GM19397 (cell line): ENCODE measurements around the gene SEMA4A.
"Not testable (repeated sequence)": the region's sequence is repeated elsewhere in the genome, so short reads cannot be mapped to it uniquely, and the experiment has no call there.

Experiments used
- ATAC-seq: cut with Tn5 transposase; IDR thresholded peaks from one replicate; pipeline ENCODE4 v1.9.1; 2021; ENCODE audit warnings: mild to moderate bottlenecking, moderate library complexity; ENCODE audit not compliant: unreplicated experiment

Gene SEMA4A

DNA sequence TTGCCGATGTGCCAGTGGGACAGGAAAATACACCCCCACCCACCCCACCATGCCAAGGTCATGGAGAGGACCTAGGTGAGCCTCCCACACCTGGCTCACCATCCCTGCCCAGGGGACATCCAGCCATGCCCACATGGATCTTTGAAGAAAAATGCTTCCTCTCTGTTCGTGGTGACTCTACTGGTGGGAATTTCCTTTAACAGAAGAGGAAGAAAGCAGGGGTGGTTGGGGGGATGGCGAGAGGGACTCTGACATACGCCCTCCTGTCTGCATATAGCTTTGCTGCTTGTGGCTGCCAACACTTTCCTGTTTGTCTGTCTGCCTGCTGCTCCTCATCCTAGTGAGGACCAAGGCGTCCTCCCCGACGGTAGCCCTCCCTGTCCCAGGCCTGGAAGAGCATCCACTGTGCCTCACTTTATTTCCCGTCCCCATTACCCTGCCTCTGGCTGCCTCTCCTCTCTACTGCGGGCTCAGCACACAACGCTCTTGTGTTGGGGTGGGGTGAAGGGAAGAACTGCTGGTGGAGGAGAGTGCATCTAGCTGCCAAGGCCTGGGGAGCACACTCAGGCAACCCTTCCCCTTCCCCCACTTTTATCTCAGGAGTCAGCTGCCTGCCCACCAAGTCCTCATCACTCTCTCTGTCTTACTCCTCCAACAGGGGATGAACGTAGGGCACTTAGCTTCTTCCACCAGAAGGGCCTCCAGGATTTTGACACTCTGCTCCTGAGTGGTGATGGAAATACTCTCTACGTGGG, 2.5 kb downstream of the SEMA4A start:
- ATAC-seq: no peak

DNA sequence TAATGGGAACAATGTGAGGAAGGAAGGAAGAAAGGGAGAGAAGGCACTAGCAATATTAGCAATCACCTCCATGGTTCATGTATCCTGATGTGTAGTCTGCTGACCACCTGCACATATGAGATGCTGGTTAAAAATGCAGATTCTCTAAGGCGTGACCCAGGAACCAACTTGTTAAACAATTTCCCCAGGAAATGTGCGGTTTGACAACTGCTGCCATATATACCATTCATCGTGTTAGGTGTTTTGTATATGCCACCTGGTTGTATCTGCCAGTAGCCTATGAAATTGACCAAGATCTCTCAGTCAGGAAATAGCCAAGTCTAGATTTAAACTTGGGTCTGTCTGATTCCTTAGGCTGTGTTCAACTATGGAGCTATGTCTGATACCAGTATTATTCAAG, 4.1 kb downstream of the SEMA4A start:
- no peak for ATAC-seq

DNA sequence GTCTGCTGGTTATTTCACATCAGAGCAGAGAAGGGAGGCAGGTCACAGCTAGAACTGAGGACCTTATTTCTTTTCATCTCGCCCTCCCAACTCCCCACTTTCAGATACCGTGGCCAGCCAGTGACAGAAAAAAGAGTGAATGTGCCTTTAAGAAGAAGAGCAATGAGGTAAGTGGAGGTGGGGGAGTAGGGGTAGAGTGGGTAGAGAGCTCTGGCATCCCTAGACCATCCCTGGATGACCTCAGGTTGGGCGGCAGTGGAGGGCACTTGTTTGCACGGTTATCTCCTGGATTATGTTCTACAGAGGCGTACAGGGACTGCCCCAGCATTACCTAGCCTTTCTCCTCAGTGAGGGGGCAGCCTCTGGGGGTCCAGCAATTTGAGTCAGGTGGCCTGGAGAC, 4.6 kb downstream of the SEMA4A start:
- ATAC-seq: no peak

DNA sequence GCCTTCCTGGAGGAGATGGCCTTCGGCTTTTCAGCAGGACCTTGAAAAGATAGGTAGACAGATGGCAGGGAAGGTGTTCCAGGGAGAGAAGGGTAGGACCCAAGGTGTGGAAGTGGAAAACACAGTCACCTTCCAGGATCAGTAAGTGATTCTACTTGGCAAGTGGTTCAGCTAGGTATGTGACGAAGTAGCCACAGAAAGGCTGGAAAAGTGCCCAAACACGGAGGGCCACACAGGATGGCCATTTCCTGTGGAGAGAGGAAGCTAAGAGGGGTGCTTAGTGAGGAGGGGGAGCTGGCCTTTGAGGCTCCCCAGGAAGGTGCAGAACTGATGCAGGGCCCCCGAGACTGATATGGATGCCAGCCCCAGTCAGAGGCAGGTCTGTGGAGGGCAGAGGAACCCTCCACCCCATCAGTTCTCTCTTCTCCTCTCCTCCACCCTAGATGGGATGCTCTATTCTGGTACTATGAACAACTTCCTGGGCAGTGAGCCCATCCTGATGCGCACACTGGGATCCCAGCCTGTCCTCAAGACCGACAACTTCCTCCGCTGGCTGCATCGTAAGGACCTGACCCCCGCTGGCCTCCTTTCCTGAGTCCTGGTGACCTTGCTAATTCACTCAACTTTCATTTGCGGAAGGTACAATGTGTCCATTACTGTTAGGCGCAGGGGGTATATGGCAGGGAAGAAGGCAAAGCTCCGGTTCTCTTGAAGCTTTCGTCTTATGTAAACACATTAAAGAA, 6.8 kb downstream of the SEMA4A start:
- ATAC-seq: no peak

DNA sequence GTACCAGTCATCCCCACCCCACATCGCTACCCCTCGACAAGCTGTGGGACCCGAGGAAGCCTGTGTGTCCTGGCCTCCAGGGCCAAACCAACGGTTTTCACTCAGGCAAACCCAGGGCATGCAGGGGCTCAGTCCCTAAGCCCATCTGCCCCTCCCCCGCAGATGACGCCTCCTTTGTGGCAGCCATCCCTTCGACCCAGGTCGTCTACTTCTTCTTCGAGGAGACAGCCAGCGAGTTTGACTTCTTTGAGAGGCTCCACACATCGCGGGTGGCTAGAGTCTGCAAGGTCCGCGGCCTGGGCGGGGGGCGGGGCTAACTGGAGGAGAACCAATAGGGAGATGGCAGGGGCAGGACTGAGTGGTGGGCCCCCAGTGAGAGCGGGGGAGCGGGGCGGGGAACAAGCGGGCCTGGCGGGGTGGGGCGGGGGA, 7.4 kb downstream of the SEMA4A start:
- no peak for ATAC-seq

DNA sequence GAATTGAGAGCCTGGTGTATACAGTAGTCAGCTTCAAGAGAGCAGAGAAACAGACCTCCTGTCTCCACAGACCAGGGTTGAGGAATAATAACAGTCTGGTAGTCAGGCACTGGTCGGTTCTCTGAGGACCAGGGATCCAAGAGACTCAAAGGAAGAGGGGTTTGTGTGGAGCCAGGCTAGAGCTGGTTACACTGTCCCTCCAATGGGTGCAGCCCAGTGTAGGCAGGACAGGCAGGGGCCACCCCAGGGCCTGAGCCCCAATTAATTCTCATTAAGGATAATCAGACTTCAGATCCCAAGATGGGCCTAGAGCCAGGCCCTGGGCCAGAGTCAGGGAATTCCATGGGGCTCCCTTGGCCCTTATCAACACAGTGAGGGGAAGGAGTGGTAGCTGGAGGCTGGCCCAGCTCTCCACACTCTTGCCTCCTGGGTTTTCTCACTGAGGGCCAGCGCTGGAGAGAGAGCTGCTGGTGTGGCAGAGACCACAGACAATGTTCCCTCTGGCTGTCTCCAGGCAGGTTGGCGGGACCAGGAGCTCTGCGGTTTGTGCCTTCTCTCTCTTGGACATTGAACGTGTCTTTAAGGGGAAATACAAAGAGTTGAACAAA, 9.1 kb downstream of the SEMA4A start:
- no peak for ATAC-seq

DNA sequence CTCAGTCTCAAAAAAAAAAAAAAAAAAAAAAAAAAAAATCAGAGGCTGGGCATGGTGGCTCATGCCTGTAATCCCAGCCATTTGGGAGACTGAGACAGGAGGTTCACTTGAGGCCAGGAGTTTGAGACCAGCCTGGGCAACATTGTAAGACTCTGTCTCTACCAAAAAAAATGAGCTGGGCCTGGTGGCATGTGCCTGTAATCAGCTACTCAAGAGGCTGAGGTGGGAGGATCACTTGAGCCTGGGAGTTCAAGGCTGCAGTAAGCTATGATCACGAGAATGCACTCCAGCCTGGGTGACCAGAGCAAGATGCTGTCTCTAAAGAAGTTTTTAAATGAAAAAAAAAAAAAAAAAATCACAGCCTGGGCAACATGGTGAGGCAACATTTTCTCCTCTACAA, 10.3 kb downstream of the SEMA4A start:
- ATAC-seq: no peak

DNA sequence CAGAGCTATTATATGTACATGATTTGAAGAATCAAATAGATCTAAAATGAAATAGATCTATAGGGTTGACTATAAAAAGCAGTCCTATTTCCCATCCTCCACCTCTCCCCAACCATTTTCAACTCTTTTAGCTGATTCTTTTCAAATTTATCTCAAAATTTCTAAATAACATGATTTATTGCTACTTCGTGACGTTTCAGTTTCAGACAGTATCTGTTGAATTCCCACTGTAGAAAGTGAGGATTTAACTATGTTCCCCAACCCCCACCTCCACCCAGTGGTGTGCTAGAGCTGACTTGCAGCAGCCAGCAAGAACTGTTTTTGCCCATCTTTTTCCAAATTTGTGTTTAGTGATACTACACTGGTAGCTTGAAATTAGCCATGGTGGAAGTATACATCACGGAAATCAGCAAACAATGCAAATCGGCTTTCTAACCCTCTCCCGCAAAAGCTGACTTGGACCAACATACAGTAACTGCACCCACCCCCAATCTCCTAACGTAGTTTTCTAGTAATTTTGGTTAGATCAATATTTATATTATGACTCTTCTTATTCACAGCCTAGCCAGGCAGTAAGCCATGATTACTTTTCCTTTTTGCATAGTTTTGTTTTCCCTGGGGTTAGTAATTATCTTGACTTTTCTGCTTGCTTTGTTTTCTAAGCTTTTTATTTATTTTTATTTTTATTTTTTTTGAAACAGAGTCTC, 10.9 kb downstream of the SEMA4A start:
- ATAC-seq: no peak

DNA sequence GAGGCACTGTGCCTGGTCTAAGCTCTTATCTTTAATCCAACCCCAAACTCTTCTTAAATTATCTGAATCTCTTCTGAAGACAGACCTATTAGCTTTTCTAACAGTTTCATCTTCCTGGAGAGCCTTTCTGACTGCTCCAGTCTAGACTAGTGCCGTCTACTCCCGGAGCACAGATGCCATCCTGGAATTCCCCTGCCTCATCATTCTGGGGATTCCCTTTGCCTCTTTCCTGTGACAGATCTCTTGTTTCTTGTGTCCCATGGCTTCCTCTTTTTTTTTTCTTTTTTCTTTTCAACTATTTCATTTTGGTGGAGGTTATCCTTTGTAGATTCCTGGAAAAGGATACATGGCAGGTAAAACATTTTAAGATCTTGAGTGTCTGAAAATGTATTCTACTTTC, 11.7 kb downstream of the SEMA4A start:
- no peak for ATAC-seq

DNA sequence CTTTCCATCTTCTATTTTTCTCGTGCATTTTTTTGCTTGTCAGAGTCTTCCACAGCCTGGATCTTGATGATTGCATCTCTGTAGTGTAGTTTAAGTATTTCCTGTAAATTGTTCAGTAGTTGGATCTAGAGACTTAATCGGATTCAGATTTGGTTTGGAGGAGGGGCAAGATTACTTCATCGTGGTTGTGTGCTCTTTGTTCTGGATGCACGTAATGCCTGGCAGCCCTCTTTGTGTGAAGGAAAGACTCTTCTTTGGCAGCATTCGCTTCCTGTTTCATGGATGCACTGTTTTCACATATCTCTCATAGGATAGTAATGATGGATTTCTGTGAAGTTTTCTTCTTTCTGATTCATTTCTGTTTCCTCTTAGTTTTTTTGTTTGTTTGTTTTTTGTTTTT, 14.2 kb downstream of the SEMA4A start:
- ATAC-seq: no peak

DNA sequence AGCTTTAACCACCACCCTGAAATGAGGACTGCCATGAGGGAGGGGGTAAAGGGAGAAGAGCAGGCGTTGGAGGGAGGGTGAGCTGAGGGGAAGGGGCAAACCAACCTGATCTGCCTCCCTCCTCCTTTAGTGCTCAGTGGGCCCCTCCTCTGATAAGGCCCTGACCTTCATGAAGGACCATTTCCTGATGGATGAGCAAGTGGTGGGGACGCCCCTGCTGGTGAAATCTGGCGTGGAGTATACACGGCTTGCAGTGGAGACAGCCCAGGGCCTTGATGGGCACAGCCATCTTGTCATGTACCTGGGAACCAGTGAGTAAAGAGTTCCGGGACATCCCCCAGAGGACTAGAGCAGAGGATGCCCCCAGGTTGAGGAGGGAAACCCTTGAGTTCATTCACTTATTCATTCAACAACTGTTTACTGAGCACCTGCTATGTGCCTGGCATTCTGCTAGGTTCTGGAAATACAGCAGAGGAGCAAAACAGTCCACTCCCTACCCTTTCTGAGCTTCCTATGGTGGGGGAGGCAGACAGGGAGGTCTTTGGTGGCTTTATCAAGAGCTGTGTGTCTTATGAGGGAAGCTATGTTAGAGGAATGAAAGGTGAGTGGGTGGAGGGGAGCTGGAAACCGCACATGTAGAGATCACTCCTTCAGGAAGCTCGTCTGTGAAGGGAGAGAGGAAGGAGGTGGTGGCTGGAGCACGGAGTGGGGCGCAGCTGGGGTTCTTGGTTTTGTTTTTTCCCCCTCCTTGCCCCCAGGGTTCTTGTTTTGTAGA, 19.5 kb downstream of the SEMA4A start:
- ATAC-seq: no peak

DNA sequence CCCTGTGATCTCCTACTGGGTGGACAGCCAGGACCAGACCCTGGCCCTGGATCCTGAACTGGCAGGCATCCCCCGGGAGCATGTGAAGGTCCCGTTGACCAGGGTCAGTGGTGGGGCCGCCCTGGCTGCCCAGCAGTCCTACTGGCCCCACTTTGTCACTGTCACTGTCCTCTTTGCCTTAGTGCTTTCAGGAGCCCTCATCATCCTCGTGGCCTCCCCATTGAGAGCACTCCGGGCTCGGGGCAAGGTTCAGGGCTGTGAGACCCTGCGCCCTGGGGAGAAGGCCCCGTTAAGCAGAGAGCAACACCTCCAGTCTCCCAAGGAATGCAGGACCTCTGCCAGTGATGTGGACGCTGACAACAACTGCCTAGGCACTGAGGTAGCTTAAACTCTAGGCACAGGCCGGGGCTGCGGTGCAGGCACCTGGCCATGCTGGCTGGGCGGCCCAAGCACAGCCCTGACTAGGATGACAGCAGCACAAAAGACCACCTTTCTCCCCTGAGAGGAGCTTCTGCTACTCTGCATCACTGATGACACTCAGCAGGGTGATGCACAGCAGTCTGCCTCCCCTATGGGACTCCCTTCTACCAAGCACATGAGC, 23.3 kb downstream of the SEMA4A start:
- no peak for ATAC-seq

DNA sequence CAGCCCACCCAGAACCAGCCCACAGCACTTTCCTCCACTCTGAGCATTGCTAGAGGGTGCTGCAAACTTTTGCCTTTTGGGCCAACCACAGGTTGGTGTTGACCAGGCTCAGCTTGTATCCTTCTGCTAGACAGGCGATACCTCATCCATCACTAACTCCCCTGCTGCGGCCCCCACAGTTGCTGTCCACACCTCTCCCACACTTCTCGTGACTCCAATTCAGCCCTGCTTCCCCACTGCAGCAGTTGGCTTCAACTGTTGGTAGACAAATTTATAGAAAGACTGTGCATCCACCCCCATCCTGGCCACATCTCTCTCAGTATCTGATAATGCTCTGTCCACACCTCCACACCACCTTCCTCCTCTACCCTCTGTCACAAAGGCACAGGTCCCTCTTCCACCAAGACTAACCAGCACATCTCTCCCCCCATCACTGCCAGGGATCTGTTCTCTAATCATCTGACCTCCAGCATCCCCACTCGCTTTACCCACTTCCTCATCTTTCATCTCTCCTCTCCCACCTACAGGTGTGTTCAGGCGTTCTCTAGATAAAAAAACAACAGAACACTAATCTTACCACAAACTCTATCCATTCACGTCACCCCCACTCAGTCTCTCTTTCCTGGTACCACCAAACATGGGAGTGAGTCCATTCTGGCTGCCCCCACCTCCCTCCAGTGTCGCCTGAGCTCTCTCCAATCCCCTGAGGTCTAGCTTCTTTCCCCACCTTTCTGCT, 24.7 kb downstream of the SEMA4A start:
- no peak for ATAC-seq

DNA sequence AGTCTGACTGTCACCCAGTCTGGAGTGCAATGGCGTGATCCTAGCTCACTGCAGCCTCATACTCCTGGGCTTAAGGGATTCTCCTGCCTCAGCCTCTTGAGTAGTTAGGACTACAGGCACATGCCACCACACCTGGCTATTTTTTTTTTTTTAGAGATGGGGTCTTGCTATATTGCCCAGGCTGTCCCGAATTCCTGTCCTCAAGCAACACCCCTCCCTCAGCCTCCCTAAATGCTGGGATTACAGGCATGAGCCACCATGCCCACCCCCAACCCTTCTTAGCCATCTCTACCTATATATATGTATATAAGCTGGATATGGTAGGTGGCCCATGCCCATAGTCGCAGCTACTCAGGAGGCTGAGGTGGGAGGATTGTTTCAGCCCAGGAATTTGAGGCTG, 27.1 kb downstream of the SEMA4A start:
- no peak for ATAC-seq

DNA sequence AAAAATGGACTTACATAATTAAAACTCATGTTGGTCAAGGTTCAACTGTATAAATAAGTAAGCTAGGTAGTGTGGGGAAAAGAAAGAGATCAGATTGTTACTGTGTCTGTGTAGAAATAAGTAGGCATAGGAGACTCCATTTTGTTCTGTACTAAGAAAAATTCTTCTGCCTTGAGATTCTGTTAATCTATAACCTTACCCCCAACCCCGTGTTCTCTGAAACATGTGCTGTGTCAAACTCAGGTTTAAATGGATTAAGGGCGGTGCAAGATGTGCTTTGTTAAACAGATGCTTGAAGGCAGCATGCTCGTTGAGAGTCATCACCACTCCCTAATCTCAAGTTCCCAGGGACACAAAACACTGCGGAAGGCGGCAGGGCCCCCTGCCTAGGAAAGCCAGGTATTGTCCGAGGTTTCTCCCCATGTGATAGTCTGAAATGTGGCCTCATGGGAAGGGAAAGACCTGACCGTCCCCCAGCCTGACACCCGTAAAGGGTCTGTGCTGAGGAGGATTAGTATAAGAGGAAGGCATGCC, 28.1 kb downstream of the SEMA4A start:
- ATAC-seq: not testable (repeated sequence)

DNA sequence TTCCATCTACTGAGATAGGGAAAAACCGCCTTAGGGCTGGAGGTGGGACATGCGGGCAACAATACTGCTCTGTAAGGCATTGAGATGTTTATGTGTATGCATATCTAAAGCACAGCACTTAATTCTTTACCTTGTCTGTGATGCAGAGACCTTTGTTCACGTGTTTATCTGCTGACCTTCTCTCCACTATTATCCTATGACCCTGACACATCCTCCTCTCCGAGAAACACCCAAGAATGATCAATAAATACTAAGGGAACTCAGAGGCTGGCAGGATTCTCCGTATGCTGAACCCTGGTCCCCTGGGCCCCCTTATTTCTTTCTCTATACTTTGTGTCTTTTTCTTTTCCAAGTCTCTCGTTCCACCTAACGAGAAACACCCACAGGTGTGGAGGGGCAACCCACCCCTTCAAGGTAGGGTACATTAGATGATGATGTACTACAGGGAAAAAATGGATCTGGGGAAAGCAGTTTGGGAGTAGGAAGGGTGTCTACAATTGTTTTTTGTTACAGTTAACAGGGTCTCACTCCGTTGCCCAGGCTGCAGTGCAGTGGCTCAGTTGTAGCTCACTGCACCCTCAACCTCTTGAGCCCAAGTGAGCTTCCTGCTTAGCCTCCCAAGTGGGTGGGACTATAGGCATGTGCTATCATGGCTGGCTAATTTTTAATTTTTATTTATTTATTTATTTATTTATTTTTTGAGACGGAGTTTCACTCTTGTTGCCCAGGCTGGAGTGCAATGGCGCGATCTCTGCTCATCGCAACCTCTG, 28.8 kb downstream of the SEMA4A start:
- ATAC-seq: not testable (repeated sequence)

DNA sequence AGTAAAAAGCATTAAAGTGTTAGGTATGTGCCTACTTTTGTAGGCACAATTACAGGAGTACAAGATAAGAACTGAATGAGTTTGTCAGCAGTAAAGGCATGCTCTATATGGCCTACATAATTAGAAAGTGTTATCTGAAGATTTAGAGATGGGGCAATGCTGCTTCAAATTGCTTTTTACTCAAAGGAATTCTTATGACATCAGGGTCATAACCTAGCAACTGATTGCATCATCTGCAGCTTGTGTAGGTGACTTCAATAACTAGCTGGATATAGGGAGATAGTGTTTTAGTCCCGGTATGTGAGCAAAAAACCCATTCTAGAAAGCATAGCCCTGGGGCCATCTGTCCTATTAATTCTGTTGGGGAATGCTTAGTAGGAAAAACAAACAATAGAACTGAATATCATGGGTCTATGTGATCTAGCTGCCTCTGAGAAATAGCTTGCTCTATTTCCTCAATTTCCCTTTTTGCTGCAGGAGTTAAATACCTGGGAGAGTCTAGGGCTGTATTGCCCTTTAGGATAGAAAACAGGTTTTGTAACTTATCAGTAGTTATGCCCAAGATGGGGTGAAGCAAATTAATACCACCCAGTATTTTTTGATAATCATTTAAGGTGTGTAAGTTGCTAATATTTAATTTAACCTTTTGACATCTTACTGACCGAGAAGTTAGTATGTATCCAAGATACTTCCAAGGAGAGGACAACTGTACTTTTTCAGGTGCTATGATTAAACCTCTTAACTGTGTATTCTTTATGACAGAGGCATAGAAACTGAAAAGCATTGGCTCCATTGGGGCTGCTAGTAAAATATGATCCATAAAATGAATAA, 33.2 kb downstream of the SEMA4A start:
- not testable (repeated sequence) for ATAC-seq

DNA sequence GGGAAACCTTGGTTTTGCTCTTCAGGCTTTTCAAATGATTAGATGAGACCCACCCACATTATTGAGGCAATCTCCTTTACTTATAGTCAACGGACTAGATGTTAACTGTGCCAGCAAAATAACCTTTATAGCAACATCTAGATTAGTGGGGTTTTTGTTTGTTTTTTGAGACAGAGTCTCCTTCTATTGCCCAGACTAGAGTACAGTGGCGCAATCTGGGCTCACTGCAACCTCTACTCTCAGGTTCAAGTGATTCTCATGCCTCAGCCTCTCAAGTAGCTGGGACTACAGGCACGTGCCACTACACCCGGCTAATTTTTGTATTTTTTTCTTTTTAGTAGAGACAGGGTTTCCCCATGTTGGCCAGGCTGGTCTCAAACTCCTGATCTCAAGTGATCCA, 36.9 kb downstream of the SEMA4A start:
- ATAC-seq: not testable (repeated sequence)
